ENCODE measurements around the gene ABRACL.

ABRACL gene, protein sequence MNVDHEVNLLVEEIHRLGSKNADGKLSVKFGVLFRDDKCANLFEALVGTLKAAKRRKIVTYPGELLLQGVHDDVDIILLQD

DNA sequence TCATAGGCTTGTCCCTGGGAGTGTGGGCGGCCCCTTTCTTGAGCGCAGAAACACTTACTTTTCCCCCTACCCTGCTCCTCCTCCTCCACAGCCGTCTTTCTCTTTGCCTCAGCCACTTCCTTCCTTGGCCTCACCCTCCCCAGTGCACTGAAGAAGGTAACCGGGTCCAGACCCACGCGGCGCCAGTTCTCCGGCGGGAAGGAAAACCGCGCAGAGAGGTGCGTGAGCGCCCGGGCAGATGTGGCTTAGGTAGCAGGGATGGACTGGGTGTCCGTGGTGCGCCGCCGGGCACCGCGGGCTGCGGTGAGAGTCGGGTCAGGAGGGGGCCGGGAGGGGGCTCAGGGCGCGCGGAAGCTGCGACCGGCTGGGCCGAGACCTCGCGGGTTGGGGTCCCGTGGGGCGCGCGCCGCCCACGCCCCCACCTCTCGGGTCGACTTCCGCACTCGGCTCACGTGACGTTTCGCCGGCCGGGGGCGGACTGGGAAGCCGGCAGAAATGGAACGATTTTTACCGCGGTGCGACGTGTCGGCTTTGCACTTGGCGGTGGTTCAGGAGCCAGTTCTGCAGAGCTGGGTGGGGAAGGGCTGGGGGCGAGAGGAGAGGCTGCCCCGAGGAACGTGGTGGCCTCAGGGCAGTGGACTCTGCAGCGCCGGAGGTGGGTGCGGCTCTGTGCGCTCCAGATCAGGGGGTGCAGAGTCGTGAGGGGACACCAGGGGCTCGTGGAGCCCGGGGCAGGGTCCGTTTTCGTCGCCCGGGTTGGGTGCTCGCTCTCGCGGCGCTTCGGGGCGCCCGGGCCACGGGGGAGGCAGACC lies at the start of gene ABRACL:
TSS of gene ABRACL (plus strand) at position 88 of the 812 bp plus-strand sequence. CDS start 5,416 bp downstream, outside the sequence.
- TF ChIP-seq, protein P1, sequence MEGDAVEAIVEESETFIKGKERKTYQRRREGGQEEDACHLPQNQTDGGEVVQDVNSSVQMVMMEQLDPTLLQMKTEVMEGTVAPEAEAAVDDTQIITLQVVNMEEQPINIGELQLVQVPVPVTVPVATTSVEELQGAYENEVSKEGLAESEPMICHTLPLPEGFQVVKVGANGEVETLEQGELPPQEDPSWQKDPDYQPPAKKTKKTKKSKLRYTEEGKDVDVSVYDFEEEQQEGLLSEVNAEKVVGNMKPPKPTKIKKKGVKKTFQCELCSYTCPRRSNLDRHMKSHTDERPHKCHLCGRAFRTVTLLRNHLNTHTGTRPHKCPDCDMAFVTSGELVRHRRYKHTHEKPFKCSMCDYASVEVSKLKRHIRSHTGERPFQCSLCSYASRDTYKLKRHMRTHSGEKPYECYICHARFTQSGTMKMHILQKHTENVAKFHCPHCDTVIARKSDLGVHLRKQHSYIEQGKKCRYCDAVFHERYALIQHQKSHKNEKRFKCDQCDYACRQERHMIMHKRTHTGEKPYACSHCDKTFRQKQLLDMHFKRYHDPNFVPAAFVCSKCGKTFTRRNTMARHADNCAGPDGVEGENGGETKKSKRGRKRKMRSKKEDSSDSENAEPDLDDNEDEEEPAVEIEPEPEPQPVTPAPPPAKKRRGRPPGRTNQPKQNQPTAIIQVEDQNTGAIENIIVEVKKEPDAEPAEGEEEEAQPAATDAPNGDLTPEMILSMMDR (IDR thresholded peaks at IDR 0.05): no peak
- Mint-ChIP-seq H3K27ac (peak within 1 kb of the TSS; percentile 76), H3K36me3 (ENCODE audit: low read depth) (peaks cover 5% of the 10 kb centered on the region), H3K4me1 (peaks cover 20% of the 10 kb centered on the region), H3K4me3 (peak within 1 kb of the TSS; percentile 93), H3K27me3 (ENCODE audit: low read depth, poor library complexity) (no peaks in the 10 kb centered on the region), H3K9me3 (no peaks in the 10 kb centered on the region)
- peak; percentile 62 for DNase-seq

DNA sequence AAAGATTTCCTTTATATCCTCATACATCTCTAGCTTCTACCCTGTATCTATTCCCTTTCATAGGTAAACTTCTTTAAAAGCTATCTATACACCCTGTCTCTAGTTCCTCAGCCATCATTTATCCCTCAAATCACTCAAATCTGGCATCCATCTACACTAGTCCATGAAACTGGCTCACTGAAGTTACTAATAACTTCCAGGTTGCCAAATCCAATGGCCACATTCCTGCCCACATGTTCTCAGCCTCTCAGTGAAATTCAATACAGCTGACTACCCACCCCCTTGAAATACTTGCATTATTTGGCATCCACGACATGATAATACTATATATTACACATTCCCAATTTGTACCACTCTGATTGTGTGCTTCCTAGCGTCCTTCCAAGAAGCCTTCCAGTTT lies 49.2 kb upstream of the ABRACL start:
- Mint-ChIP-seq H3K27ac (peak overlapping the region; percentile 13), H3K4me3 (no peak overlapping the region), H3K4me1 (peaks cover 24% of the 10 kb centered on the region), H3K27me3 (ENCODE audit: low read depth, poor library complexity) (peaks cover 2% of the 10 kb centered on the region), H3K36me3 (ENCODE audit: low read depth) (no peaks in the 10 kb centered on the region), H3K9me3 (no peaks in the 10 kb centered on the region)
- TF ChIP-seq, protein P1 (IDR thresholded peaks at IDR 0.05): no peak
- DNase-seq: no peak

DNA sequence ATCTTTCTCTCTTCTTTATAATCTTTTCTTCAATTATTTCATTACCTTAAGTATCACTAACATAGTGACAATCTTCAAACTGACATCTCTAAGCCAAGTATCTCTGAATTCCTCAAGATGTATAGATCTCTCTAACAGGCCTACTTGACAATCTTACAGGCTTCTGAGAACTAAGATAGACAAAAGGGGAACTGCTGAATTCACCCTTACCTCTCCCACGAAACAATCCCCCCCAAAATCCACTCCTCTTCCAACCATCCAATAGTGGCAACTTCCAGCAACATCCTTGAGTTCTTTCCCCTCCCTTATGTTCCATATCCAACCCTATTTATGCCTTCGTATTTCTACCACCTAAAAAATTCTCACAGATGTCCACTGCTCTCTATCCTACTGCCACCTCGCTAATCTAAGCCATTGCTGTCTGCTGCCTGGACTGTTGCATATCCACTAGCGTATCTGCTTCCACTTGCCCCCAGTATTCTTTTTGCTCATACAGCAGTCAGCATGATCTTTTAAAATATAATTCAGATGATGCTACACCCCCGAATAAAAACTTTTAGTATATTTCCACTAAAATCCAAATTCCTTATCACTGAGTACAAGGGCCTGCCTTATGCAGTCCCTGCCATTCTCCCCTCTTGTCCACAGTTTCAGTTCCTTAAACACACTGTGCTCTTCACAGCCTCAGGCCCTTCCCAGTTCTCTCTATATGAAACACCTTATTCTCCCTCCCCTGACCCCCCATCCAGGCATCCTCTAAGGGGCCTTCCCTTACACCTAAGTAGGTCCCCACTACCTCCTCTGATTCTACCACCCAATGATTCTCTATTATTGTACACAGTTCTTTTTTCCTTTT lies 48.5 kb upstream of the ABRACL start:
- Mint-ChIP-seq H3K27ac (no peak overlapping the region), H3K4me1 (peaks cover 21% of the 10 kb centered on the region), H3K9me3 (no peaks in the 10 kb centered on the region), H3K36me3 (ENCODE audit: low read depth) (no peaks in the 10 kb centered on the region), H3K27me3 (ENCODE audit: low read depth, poor library complexity) (peaks cover 2% of the 10 kb centered on the region), H3K4me3 (no peak overlapping the region)
- TF ChIP-seq, protein P1 (IDR thresholded peaks at IDR 0.05): no peak
- no peak for DNase-seq

DNA sequence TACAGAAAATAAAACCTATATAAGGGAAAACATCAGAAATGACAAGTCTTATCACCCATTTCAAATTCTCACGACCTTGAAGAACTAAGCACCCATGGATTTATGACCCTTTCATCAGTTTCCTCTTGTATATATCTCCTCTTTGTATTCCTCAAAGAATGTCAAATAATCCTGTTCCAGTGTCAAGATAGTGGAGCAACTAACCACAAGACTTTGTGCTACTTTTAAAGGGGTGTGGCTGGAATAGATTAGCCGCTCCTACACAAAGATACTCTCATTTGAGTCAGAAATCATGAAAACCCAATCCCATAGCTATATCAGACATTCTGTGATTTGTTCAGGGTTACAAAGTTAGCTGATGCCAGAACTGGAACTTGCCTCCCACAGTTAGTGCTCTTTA lies 47.1 kb upstream of the ABRACL start:
- no peak for DNase-seq

DNA sequence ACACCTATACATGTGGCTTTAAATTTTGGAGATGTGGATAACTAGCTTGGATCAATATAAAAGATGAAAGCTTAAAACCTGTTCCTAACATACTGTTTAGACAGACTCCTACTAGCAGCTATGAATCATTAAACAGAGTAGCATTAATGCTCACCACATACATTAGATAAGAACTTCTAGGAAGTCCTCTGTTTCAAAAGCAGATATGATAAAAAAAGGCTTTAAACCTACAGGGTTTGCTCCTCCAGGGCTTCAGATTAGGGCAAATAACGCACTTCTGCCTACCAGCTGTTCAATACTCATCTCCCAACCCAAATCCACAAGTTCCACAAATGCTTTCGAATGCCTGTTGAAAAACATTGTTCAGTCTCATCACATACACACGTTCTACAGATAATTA lies 42.0 kb upstream of the ABRACL start:
- H3K4me1 Mint-ChIP-seq: peaks cover 20% of the 10 kb centered on the region
- no peak overlapping the region for H3K27ac Mint-ChIP-seq
- TF ChIP-seq, protein P1 (IDR thresholded peaks at IDR 0.05): no peak
- no peaks in the 10 kb centered on the region for H3K9me3 Mint-ChIP-seq
- H3K27me3 Mint-ChIP-seq (ENCODE audit: low read depth, poor library complexity): peaks cover 4% of the 10 kb centered on the region
- peak overlapping the region; percentile 90 for H3K4me3 Mint-ChIP-seq
- no peaks in the 10 kb centered on the region for H3K36me3 Mint-ChIP-seq (ENCODE audit: low read depth)
- no peak for DNase-seq

More for the DNA sequence above, 47.1 kb upstream of the ABRACL start:
- H3K4me3 Mint-ChIP-seq: no peak overlapping the region
- no peaks in the 10 kb centered on the region for H3K36me3 Mint-ChIP-seq (ENCODE audit: low read depth)
- TF ChIP-seq, protein P1 (IDR thresholded peaks at IDR 0.05): no peak
- peaks cover 19% of the 10 kb centered on the region for H3K4me1 Mint-ChIP-seq
- H3K27ac Mint-ChIP-seq: no peak overlapping the region
- no peaks in the 10 kb centered on the region for H3K9me3 Mint-ChIP-seq
- H3K27me3 Mint-ChIP-seq (ENCODE audit: low read depth, poor library complexity): peaks cover 2% of the 10 kb centered on the region
